Stimulated activated CD8-positive, alpha-beta memory T cell treated with anti-CD3 and anti-CD28 coated beads, Interleukin-4, amount 100 ng/mL, for 1 hour (primary cell): ENCODE measurements around the gene NAA10.
"Not testable (repeated sequence)": the region's sequence is repeated elsewhere in the genome, so short reads cannot be mapped to it uniquely, and the experiment has no call there.

ENCODE experiments used
- DNase-seq, 2 donors: peaks; one replicate each; pipeline ENCODE4 v3.0.0-alpha.2; 2020; ENCODE audit warnings: low read depth in 2 of 2, low spot score in 1 of 2

Gene NAA10

GRCh38 chrX:153934762-153935325 lies at the start of gene NAA10:
Gene NAA10 (minus strand): TSS chrX:153935037. CDS start chrX:153934904, 133 bp downstream.
- no peak for DNase-seq

DNA sequence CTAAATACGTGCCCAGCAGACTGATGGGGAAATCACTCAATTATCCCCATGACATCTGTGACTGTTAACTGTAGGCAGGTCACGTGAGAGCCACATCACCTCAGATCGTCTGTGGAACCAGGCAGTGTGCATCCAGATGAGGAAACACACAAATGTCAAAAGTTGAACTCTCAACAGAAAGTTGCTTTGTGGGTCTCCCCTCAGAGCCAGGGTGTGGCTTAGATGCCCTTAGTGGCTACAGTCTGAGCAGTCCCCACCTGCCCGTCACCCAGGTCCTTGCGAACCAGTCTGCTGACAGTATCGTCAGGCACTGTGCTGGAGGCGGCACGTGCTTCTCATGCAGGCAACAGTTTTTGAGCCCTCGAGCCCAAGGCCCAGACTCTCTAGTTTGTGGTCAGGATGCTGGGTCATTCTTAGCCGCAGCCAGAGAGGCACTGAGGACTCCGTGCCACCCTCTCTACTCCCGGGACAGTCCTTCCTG lies 48.5 kb upstream of the NAA10 start:
- no peak for DNase-seq

GRCh38 chrX:153981771-153982533 lies 47.1 kb upstream of the NAA10 start:
- no peak for DNase-seq

DNA sequence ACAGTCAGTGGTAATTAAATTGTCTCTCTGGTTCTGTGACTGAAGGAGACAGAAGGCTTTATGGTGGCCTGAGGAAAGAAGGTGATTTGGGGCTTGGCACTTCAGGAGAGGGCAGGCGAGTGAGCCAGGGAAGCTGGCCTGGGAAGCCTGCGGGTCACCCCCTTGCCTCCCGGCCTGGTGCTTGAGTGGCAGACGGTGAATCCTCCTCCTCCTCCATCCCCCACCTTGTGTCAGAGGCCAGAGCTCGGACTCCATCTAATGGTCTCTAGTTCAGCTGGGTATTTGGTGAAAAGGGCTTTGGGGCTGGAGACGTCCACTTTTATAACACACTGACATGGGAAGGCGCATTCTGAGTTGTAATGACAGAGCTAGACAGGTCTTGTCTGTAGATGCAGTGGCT lies 46.4 kb upstream of the NAA10 start:
- no peak for DNase-seq

- not testable (repeated sequence) for DNase-seq
Observed at GRCh38 chrX:153980394-153980793, 45.6 kb upstream of the NAA10 start.

- no peak for DNase-seq
Observed at GRCh38 chrX:153974726-153975286, 40.0 kb upstream of the NAA10 start.

DNA sequence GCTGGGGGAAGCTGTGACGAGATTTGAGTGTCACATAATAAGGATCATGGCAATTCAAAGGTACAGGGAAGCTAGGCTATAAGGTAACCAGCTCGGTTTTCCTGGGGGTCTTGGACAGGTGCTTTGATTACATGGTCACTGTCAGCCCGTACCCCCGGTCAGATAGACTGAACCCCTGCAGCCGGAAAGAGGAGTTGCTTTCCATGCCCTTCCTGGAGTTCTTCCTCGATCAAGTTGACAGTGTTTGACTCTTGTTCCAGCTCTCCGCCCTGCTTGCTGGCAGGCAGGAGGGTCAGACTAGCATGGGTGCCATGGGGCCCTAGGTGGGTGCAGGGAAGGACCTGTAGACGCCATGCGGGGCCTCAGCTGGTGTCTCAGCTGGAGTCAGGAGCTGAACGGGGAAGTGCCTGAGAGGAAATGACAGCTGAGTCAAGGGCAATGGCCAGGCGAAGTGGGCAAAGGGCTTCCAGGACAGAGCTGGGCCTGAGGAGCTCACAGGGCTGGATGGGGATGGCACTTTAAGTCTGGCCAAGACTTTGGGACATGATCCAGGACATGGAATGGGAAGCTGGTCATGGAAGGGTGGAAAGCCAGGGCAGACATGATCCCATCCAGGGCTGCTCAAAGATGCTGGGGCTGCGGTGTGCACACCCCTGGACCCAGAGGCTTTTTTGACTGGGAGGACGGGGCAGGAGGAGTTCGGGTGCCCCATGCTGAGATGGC lies 39.3 kb upstream of the NAA10 start:
- DNase-seq, result no peak

- no peak for DNase-seq
Observed at GRCh38 chrX:153973127-153974002, 38.5 kb upstream of the NAA10 start.

DNA sequence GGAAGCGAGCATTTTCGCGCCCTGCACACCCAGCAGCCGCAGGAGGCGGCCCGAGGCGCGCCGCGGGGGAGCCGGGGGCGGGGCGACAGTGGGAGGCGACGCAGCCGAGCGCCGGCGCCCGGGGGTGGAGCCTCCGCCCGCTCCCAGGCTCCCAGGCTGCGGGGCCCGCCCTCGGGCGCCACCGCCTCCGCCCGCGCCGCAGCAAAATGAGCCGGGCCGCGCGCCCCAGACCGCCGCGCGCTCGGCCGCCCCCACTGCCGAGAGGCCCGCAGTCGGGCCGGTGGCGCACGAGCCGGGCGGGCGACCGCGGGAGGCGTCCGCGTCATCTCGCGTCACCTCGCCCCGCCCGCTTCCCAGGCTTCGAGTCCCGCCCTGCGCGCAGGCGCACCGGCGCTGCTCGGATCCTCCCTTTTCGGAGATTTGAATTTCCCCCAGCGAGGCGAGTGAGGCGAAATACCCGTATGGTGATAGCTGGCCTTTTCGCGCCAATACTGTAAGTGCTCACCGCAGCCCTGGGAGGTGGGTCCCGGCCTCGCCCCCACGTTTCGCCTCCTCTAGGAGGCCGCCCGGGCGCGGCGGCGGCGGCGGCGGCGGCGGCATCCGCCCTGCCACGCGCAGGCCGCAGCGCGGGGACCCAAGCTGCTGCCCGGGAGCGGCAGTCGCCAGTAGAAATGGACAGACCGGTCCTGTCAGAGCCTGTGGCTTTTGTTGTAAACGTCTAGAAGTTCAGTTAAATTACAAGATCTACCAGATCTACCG lies 37.7 kb upstream of the NAA10 start, which contains the start of gene TMEM187:
Gene TMEM187, plus strand, starts transcription at position 387 of the 759 bp plus-strand sequence. CDS start 9,309 bp downstream, outside the sequence.
- peak; percentile 69 to 76 for DNase-seq

DNA sequence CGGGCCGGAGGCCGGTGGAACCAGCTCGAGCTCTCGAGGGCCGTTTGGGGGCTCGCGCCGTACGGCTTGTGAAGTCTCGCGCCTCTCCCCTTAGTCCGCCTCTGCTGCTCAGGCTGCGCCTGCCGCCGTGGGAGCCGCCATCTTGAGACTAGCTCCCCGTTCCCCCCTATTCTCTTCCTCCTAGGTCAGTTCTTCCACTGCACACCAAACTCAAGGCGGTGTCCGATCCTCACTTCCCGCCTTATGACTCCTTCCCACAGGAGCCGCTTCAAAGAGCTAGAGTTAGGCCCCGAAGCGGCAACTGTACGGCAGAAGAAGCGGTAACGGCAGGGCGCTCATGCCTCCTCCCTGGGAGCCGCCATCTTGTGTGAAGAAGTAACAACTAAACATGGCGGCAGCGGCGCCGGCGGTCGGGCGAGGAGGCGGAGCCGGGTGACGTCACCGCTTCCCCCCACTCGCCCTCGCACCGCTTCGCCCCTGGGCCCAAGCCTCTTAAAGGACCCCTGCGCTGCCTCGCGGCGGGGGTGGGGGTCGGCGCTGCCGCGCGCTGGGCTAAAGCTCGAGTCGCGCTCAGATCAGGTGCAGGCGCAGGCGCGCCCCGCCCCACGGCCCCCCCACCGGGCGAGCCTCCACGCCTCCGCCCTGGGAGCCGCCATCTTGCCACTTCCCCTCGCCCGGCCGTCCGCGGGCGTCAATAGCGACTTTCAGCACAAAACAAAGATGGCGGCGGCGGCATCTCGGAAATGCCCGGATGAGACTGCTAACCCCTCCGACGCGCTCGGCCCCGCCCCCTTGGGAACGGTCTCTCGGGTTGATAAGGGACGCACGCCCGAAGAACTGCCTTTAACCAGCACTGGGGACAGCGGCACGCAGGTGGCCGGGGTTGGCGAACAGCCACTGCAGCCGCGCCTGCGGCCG lies 36.9 kb upstream of the NAA10 start, which contains the start of gene HCFC1:
Gene HCFC1, minus strand, starts transcription at position 369 of the 918 bp plus-strand sequence. CDS start 978 bp downstream, outside the sequence.
- peak; percentile 81 to 88 for DNase-seq

GRCh38 chrX:153971124-153971449 lies 36.2 kb upstream of the NAA10 start:
- DNase-seq, result peak; percentile 69 to 76

- no peak for DNase-seq
Observed at GRCh38 chrX:153970357-153971123, 35.7 kb upstream of the NAA10 start.

DNA sequence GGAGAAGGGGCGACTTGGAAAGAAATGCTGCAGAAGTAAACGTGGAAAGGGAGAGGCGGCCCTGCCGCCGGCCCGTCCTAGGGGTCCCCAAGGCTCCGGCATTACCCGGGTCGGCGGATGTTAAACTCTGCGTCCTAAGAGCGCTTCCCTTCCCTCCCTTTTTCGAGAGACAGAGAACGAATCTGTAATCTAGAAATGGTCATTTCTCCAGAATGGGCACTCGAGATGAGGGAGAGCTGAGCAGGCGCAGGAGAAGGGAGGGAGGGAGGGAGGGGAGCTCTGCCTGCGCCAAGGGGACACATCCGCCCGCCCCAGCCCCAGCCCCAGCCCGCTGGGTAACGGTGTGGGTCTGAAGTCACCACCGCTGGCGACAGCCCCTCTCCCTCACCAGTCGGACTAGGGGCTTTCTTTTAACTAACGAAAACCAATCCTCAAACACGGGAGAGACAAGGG lies 35.1 kb upstream of the NAA10 start:
- DNase-seq, result no peak

DNA sequence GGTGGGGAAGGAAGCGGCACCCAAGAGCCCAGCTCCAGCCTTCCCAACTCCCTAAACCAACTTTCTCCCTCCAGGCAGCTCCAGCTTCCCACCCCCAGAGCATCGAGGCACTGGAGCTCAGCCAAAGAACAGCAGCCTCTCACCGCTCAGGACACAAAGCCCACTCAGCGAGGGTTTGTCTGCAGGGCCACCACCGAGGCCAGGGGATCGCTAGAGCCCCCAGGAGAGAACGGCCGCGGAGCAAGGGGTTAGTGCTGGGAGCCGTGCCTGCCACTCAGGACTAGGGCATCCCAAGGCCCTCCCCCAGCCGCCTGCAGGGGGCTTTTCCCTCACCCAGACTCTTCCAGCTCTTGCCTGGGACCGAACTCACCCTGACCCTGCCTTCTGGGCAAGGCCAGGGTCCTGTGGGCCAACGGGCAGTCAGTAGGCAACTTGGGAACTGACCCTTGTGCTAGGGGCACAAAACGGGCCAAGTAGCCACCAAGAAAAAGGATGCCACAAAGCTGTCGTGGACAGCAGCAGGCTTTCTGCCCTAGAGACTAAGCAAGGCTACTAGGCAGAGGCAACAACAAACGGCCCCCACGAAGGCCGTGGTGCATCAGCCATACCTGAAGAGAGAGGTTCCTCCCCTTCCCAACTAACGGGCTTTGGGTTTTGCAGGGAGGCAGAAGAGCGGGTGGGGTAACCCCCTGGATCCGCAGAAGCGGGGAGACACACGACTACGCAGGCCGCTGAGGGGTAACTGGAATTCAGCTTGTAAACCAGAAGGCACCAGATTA lies 34.5 kb upstream of the NAA10 start:
- DNase-seq, result no peak

- DNase-seq, result no peak
Observed at GRCh38 chrX:153968754-153969124, 33.9 kb upstream of the NAA10 start.

DNA sequence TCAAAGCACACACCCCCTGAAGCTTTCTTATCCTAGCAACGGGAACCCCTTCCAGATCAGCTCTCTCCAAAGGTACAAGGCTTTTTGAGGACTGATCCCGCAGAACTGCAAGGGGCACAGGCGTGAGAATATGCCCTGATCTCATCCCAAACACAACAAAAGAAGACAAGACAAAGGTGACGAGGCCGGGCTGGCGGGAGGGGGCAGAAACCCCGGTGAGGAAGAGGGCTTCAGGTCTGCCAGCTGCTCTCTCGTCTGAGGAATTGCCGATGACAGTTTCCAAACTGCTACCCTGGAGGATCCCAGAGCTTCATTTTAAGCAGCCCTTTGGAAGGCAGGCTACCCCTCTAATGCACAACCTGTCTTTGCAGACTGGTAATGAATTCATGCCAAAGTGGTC lies 33.4 kb upstream of the NAA10 start:
- no peak for DNase-seq

GRCh38 chrX:153967536-153968224 lies 32.8 kb upstream of the NAA10 start:
- no peak for DNase-seq
